Adrenal gland (tissue), 12 donors: Measurements from ENCODE around the gene NCEH1. TPM values are rescaled to one million over a fixed set of nuclear protein-coding genes. Genes with fewer than 3 reads are reported as not detected.

Experiments used
- DNase-seq, 7 donors: peaks; one replicate each; pipeline ENCODE4 v3.0.0-alpha.2; 2019 to 2020
- H3K27ac ChIP-seq, 5 donors: fragments of 200-600 bp; sonication (generic) in 4 of 5; 1 replicate in 3 of 5; 2 replicates in 2 of 5; pipeline versions ENCODE4 v1.5.1 to v1.8.0; 2016 to 2020; ENCODE audit warnings: mild to moderate bottlenecking in 1 of 5
- H3K27me3 ChIP-seq: fragments of 200-600 bp; 2 replicates; pipeline ENCODE4 v1.8.0; 2021
- H3K36me3 ChIP-seq, 2 donors: fragments of 200-600 bp; replicated peaks in 1 of 2; 1 replicate in 1 of 2; 2 replicates in 1 of 2; pipeline versions ENCODE4 v1.5.1 to v1.8.0; 2018 to 2022
- H3K4me1 ChIP-seq, 2 donors: fragments of 200-600 bp; replicated peaks in 1 of 2; 1 replicate in 1 of 2; 2 replicates in 1 of 2; pipeline versions ENCODE4 v1.5.1 to v1.8.0; 2018 to 2021
- H3K4me3 ChIP-seq, 4 donors: fragments of 200-600 bp; sonication (generic) in 3 of 4; one replicate each; pipeline ENCODE4 v1.5.1; 2016 to 2018
- H3K9me3 ChIP-seq, 3 donors: fragments of 200-600 bp; sonication (generic) in 1 of 3; replicated peaks in 1 of 3; 1 replicate in 2 of 3; 2 replicates in 1 of 3; pipeline versions ENCODE4 v1.5.1 to v1.8.0; 2016 to 2021
- CTCF ChIP-seq, 6 experiments: fragments of 450-650 bp in 4 of 6; fragments of 200-600 bp in 2 of 6; sonication (generic) in 1 of 6; IDR thresholded peaks; 1 replicate in 5 of 6; 2 replicates in 1 of 6; pipeline versions ENCODE4 v1.5.1 to v1.8.0; 2016 to 2021; ENCODE audit warnings: antibody characterized with exemption in 6 of 6, mild to moderate bottlenecking in 2 of 6, moderate library complexity in 1 of 6
- POLR2A ChIP-seq, 2 donors: fragments of 450-650 bp; IDR thresholded peaks; one replicate each; pipeline ENCODE4 v1.6.1; 2017; ENCODE audit warnings: antibody characterized with exemption in 2 of 2, mild to moderate bottlenecking in 2 of 2, moderate library complexity in 1 of 2
- WGBS, 4 donors: extraction: QIAGEN DNeasy Blood & Tissue Kit in 2 of 4; methylation state at CpG; one replicate each; pipeline versions ENCODE4 v1.1.5 to v1.1.7; 2013 to 2017; 5-methylcytosine and 5-hydroxymethylcytosine counted together
- intact Hi-C, 2 donors: fragments of 100-400 bp; cut with DNase I; formaldehyde crosslinking; loops; one replicate each; pipeline versions ENCODE4 v1.14.1 to v1.15.0; 2022 to 2023
- polyA plus RNA-seq, 3 donors: library from polyadenylated mRNA; stranded (reverse); fragments of 200-250 nt in 2 of 3; fragments of 350-450 nt in 1 of 3; fragmentation: Illumina TruSeq in 1 of 3; extraction: RNeasy Lipid Tissue Mini Kit (QIAGEN cat#74804) in 1 of 3; gene quantifications; one replicate each; pipeline ENCODE4 v1.2.3, GENCODE V29; 2013 to 2014
- total RNA-seq, 9 donors: library from RNA; depleted of rRNA in 4 of 9; stranded (reverse); fragments of >200 nt in 4 of 9; fragments of 120-200 nt in 1 of 9; fragmentation: NEBNext Ultra II Directional in 1 of 9; extraction: Animal tissue kit (Norgen Biotek cat#: 25700) in 1 of 9; gene quantifications; one replicate each; pipeline versions ENCODE4 v1.1.0 to v1.2.4, GENCODE V29; 2013 to 2023
- donor health status: healthy with polysubstance abuse.
- donor health status: Bipolar disorder and iron deficiency.
- donor health status: DM: yes; HTN: yes; CAD: no.
- donor health status: DM: no; HTN: no; CAD: no.
- donor health status: DM: no; HTN: no; CAD: no.
- donor health status: DM: yes; HTN: yes; CAD: no.

The NCEH1 gene
- total and polyA plus RNA-seq, 12 donors, result 5.8 to 55.3 (median 39.4) TPM

GRCh38 chr3:172711454-172711795 lies 558 bp upstream of the NCEH1 start:
- Histone ChIP-seq H3K27ac (peak overlapping the region; percentile 48 to 89 (median 85)), H3K36me3 (no peaks in the 10 kb centered on the region), H3K4me1 (peaks cover 15 to 39% of the 10 kb centered on the region in 2 donors), H3K4me3 (peak overlapping the region in 1 of 4 donors; percentile 69), H3K9me3 (no peaks in the 10 kb centered on the region), H3K27me3 (no peaks in the 10 kb centered on the region)
- TF ChIP-seq CTCF (IDR thresholded peaks at IDR 0.05) (no peak), POLR2A (IDR thresholded peaks at IDR 0.05) (no peak)
- peak in 3 of 7 donors; percentile 28 to 54 (median 35) for DNase-seq
- WGBS, 4 donors, result 12 to 27% (median 19%) methylated on average over 2 of the region's 2 CpGs
- intact Hi-C loops, result no loop called here

GRCh38 chr3:172709774-172710663 lies 848 bp downstream of the NCEH1 start:
- no peaks in the 10 kb centered on the region for H3K27me3 ChIP-seq
- intact Hi-C loops, result no loop called here
- H3K27ac ChIP-seq, result peak overlapping the region; percentile 66 to 89 (median 85)
- H3K36me3 ChIP-seq, result no peaks in the 10 kb centered on the region
- WGBS, 4 donors, result 1 to 2% (median 2%) methylated on average over 10 to 17 of the region's 17 CpGs
- no peaks in the 10 kb centered on the region for H3K9me3 ChIP-seq
- DNase-seq, result peak; percentile 37 to 69 (median 54)
- H3K4me1 ChIP-seq, result peaks cover 15 to 39% of the 10 kb centered on the region in 2 donors
- TF ChIP-seq POLR2A (IDR thresholded peaks at IDR 0.05), result peak in 1 of 2 donors; percentile 46
- no peak for TF ChIP-seq CTCF (IDR thresholded peaks at IDR 0.05)
- H3K4me3 ChIP-seq, result peak overlapping the region; percentile 36 to 75 (median 68)

- TF ChIP-seq POLR2A (IDR thresholded peaks at IDR 0.05), result no peak
- no peak for TF ChIP-seq CTCF (IDR thresholded peaks at IDR 0.05)
- Histone ChIP-seq H3K4me1 (peaks cover 15 to 42% of the 10 kb centered on the region in 2 donors), H3K27me3 (no peaks in the 10 kb centered on the region), H3K27ac (peak overlapping the region in 4 of 5 donors; percentile 19 to 89 (median 80)), H3K36me3 (no peaks in the 10 kb centered on the region), H3K4me3 (peak overlapping the region in 2 of 4 donors; percentile 4 to 69), H3K9me3 (no peaks in the 10 kb centered on the region)
- WGBS, 4 donors, result 57 to 70% (median 65%) methylated on average over 2 of the region's 2 CpGs
- intact Hi-C loops, result no loop called here
- no peak for DNase-seq
Measured at GRCh38 chr3:172708921-172709773, 1.7 kb downstream of the NCEH1 start.

GRCh38 chr3:172707967-172708366 lies 2.9 kb downstream of the NCEH1 start:
- DNase-seq, result no peak
- no peaks in the 10 kb centered on the region for H3K27me3 ChIP-seq
- no peaks in the 10 kb centered on the region for H3K9me3 ChIP-seq
- 25 to 77% (median 50%) methylated on average over 1 of the region's 1 CpG for WGBS, 4 donors
- peak overlapping the region in 2 of 5 donors; percentile 14 to 20 for H3K27ac ChIP-seq
- no peaks in the 10 kb centered on the region for H3K36me3 ChIP-seq
- H3K4me1 ChIP-seq, result peaks cover 16 to 51% of the 10 kb centered on the region in 2 donors
- intact Hi-C loops, result no loop called here
- peak overlapping the region in 1 of 4 donors; percentile 69 for H3K4me3 ChIP-seq
- TF ChIP-seq CTCF (IDR thresholded peaks at IDR 0.05) (no peak), POLR2A (IDR thresholded peaks at IDR 0.05) (no peak)
